Thyroid gland (tissue), 4 donors: ENCODE results near the gene KRTAP5-7.

Experiments used
- CTCF ChIP-seq, 6 experiments: fragments of 200-600 bp in 3 of 6; fragments of 450-650 bp in 3 of 6; sonication (generic) in 3 of 6; IDR thresholded peaks; one replicate each; pipeline ENCODE4 v1.5.1; 2016 to 2019; ENCODE audit warnings: antibody characterized with exemption in 6 of 6, mild to moderate bottlenecking in 2 of 6, inconsistent platforms in 1 of 6, moderate library complexity in 1 of 6
- POLR2A ChIP-seq, 2 donors: fragments of 450-650 bp; IDR thresholded peaks; one replicate each; pipeline ENCODE4 v1.6.1; 2017; ENCODE audit warnings: antibody characterized with exemption in 2 of 2, mild to moderate bottlenecking in 2 of 2, moderate library complexity in 1 of 2

GRCh38 chr11:71556018-71556417, 29.0 kb downstream of the KRTAP5-7 start:
- TF ChIP-seq CTCF (IDR thresholded peaks at IDR 0.05) (no peak), POLR2A (IDR thresholded peaks at IDR 0.05) (no peak)
